ENCODE measurements around the gene AIDA.
A peak's percentile ranks its signal among the peaks of the same experiment; 100 is the strongest.
"Not testable (repeated sequence)": the region's sequence is repeated elsewhere in the genome, so short reads cannot be mapped to it uniquely, and the experiment has no call there.

AIDA gene

DNA sequence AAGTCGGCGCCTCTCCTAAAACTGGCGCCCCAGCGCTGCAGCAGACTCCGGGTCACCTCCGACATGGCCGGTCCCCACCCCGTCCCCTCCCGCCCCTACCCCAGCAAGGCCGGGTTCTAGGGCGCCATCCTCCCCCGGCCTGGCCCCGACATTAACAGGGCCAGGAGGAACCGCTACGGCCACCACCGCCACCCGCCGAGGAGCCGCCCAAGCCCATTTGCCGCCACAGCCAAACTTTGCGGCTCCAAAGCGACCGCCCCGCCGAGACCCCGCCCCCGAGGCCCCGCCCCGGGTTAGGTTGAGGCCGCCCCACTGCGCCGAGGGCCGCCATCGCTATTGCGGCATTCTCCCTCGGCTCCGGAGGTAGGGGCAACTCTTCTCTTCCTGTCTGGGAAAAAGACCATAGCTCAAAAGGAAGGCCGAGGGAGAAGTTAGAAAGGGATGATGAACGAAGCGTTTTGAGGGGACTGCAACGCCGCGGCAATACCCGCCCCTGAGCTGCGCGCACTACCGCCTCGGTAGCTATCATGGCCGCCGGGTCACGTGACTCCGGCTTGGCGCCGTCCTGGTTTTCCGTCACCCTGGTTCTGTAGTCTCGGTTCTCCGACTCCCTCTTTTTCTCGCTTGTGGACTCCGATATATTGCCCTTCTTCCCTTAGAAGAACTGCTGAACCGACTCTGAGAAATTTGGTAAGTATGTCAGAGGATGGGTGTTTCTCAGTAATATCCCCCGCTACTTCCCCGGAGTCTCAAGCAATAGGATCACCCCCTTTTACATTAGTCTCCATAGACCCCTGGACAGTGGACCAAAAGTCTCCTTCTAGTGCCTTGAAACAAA is at the start of gene AIDA, which contains the start of gene BROX:
Gene AIDA, minus strand, starts transcription at position 239 of the 838 bp plus-strand sequence. Its CDS starts 174 bp downstream, at position 65.
Gene BROX, plus strand, starts transcription at position 312 of the 838 bp plus-strand sequence. CDS start 3,136 bp downstream, outside the sequence.
- DNase-seq (ENCODE audit: low spot score) = peak; percentile 89

DNA sequence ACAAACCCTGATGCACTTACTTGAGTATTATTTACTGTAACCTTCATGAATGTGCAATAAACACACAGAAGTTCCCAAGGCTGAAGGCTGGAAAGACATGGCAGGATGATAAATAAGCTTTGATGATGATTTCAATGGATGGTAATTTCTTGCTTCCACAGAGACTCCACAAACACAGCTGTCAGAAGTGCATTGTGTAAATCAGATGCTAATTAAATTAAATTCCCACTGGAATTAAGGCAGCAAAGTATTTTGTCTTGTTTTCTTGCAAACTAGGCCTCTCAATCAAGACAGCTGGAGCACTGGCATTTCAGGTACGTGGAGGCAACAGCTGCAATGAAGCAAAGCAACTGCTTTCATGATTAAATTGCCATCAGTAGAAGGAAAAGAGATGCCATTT is 48.8 kb upstream of the AIDA start:
- no peak for DNase-seq (ENCODE audit: low spot score)

DNA sequence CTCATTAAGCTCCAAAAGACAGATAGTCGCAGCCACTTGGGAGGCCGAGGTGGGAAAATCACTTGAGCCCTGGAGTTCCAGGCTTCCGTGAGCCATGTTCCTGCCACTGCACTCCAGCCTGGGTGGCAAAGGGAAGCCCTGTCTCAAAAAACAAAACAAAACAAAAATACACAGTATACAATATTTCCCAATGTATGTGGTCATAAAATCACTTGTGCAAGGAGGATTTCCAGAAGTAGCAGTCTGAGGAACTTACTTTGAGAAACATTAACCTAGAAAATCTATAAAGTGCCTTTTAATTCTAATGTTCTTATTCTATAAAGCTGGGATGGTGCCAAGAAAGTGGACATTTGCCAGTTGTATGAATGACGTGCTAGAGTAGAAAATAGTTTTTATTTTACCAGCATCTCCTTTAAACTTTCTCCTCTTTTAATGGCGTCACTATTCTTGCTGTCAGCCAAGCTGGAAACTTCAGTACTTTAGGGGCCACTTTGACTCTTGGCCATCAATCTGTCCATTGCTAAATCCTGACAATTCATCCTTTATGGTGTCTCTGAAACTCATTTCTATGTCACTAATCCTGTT is 47.3 kb upstream of the AIDA start:
- DNase-seq (ENCODE audit: low spot score) = no peak

DNA sequence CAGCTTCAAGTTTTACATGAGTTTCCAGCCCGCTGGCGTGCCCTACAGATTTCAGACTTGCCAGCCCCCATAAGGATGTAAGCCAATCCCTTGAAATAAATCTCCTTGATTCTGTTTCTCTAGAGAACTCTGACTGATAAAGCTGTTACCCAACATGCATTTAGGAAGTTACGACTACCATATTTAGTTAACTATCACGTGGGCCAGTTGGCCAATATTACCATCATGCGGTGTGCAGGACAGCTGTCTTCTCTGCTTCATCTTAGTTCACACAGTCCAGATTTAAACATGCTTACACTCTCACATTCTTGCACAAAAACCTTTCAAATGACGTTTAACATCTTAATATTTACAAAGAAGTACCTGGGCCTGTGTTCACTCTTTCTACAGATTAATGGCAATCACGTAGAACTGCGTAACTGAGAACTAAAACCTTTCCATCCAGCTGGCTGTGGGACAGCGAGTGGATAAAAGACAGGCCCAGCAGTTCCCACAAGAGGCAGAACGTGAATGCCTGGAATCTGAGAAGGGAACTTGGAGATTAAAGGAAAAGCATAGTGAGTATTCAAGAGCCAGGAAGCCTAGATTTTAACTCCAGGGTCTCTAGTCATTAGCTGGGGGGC is 45.5 kb upstream of the AIDA start:
- no peak for DNase-seq (ENCODE audit: low spot score)

- DNase-seq (ENCODE audit: low spot score) = peak; percentile 84
Observed at GRCh38 chr1:222754366-222755139, 42.3 kb upstream of the AIDA start.

- DNase-seq (ENCODE audit: low spot score) = no peak
Observed at GRCh38 chr1:222751255-222751654, 39.0 kb upstream of the AIDA start.

DNA sequence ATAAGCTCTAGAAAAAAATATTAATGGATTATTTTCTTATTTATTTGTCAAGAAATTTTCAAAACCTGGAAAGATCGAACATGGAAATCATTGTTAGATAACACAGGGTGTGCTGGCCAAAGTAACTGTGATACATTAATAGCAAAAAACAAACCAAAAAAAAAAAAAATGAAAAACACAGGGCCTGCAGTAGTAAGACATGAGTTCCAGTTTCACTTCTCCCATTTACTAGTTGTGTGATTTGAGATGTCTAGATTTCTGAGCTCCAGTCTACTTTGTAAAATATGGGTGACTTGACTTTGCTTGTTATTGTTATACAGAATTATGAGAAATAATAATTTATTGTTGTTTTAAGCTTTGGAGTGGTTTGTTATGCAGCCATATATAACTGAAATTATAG is 38.4 kb upstream of the AIDA start:
- no peak for DNase-seq (ENCODE audit: low spot score)

- DNase-seq (ENCODE audit: low spot score) = no peak
Observed at GRCh38 chr1:222749927-222750326, 37.6 kb upstream of the AIDA start.

DNA sequence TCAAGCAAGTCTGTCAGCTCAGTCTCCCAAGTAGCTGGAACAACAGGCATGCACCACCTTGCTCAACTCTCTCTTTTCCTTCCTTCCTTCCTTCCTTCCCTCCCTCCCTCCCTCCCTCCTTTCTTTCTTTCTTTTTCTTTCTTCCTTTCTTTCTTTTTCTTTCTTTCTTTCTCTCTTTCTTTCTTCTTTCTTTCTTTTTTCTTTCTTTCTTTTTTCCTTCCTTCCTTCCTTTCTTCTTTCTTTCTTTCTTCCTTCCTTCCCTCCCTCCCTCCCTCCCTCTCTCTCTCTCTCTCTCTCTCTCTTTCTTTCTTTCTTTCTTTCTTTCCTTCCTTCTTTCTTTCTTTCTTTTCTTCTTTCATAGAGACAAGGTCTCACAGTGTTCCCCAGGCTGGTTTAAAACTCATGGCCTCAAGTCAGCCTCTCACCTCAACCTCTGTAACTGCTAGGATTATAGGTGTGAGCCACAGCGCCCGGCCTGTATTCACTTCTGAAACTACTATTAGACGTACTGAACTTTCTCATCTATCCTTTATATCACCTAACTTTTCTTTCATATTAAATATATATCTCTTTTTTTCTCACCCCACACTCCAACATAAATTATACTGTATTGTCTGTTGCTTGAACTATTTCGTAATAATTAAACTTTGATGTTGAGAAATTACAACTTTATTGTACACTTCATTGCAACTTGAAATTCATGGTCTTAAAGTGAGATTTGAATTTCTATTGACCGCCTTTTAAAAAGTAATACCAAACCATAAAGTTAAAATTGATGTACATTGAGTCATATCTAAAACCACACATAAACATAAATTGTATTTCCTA is 29.6 kb upstream of the AIDA start:
- DNase-seq (ENCODE audit: low spot score) = not testable (repeated sequence)

DNA sequence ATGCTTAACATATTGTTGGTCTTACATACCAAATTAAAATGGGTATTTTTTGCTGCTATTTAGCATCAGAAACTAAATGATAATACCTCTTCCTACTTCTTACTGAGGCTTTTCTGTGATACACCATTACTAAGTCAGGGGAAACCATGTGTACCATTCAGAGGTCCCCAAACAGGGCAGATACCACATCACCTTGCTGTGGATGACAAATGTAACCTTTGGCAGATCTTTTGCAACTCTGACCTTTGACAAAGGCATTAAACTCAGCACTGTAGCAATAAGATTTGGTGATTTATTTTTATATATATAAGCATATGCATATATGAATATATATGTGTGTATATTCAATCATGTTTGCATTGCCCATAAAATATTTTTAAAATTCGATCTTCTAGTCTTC is 27.6 kb upstream of the AIDA start:
- no peak for DNase-seq (ENCODE audit: low spot score)

- no peak for DNase-seq (ENCODE audit: low spot score)
Observed at GRCh38 chr1:222739465-222739864, 27.2 kb upstream of the AIDA start.

DNA sequence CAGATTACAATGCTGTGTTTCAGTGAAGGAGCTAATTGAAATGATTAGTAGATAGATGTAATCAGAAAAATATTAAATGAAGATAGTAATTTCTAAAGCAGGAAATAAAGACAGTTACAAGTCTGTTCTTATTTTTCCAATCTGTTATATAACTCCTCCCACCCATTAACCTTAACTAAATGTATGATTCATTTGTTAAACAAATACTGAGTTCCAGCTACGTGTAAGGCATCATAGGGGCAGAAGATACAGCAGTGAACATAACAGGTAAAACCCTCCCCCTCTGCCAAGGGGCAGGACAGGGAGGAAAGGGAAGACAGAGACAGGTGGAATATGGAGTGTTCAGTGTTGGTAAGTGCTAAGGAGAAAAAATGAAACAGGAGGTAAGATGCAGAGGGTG is 24.7 kb upstream of the AIDA start, which contains the start of gene FAM177B:
Gene FAM177B, plus strand, starts transcription at position 231 of the 400 bp plus-strand sequence. CDS start 9,344 bp downstream, outside the sequence.
- DNase-seq (ENCODE audit: low spot score) = peak; percentile 61

DNA sequence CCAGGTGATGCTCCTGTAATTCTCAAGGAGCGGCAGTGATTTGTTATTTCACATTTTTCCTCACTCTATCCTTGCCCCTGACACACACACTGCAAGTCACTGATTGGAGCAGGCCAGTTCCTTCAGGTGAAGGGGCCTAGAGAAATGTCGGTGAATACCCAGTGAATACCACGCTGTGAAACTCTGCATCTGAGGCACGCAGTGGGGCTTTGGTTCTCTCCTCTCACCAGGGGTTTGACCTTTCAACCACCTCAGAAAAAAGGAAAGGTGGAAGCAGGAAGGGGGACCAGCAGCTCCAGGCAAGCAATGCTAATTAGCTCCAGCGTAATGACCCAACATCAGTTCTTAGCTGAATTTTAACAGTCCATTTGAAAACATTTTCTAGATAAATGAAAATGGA is 24.2 kb upstream of the AIDA start:
- no peak for DNase-seq (ENCODE audit: low spot score)

GRCh38 chr1:222734740-222735139 is 22.4 kb upstream of the AIDA start:
- no peak for DNase-seq (ENCODE audit: low spot score)

- no peak for DNase-seq (ENCODE audit: low spot score)
Observed at GRCh38 chr1:222732216-222733159, 20.2 kb upstream of the AIDA start.

GRCh38 chr1:222730866-222731265 is 18.6 kb upstream of the AIDA start:
- DNase-seq (ENCODE audit: low spot score) = no peak

- DNase-seq (ENCODE audit: low spot score) = no peak
Observed at GRCh38 chr1:222728746-222729145, 16.5 kb upstream of the AIDA start.

DNA sequence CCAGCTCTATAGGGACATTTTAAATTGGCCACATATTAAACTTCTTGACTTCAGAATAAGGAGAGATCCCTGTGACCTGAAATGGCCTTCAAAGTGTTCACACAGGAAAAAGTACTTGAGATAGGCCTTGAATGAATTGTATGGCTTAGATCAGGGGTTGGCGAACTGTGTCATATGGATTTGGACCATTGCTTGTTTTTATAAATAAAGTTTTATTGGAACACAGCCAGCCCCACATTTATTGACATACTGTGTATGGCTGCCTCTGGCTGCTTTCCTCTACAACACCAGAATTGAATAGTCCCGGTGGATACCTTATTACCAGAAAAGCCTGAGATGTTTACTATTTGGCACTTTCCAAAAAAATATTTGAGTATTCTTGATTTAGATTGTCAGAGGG is 4.1 kb upstream of the AIDA start:
- DNase-seq (ENCODE audit: low spot score) = no peak

DNA sequence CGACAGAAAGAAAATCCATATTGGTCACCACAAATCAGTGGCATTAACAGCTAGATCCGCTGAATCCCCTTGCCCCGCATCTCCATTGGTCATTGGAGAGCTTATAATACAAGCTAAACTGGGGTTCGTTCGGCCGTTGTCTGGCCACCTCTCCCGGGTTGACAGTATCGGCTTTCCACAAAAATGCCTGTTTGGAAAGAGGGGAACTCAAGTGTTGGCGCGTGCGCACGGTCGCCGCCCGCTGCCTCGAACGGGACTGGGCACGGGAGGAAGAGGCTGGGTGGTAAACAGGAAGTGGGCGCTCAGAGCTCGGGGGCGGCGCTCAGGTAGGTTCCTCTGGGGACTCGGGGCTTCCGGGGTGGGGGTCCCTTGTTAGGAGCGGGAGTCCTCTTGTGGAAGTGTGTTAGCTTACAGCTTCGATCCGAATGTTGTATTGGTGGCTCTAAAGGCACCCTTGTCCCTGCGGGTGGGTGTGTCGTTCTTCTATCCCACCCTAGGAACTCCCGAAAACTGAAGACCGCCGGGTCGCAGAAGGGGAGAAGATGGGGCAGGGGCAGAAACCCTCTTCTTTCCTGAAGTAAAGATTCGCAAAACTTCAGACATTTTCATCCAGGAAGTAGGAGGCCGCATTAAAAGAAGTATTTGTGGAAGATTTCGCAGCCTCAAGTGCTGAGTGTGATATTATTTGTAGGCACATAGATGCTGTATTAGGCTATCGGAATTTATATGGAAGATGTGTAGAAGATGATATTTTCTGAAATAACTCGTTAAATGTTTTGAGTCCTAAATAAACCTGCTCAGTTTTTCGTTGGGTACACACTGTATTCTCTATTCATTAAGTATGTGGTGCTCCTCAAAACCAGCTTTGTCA is 1.0 kb upstream of the AIDA start:
- DNase-seq (ENCODE audit: low spot score) = peak; percentile 96

All from kidney tubule cell (primary cell).